Gastroesophageal sphincter (tissue), 4 donors: ENCODE data around the gene ODAD3. TPM values are rescaled to one million over a fixed set of nuclear protein-coding genes. Genes with fewer than 3 reads are reported as not detected.

ENCODE experiments used
- ATAC-seq: fragments of 150-250 bp; one replicate; pipeline ENCODE4 v1.9.1; 2016; ENCODE audit warnings: mild to moderate bottlenecking, moderate library complexity
- H3K27ac ChIP-seq, 4 donors: fragments of 200-600 bp; sonication (generic) in 3 of 4; 1 replicate in 3 of 4; 2 replicates in 1 of 4; pipeline ENCODE4 v1.5.1; 2016 to 2019
- H3K27me3 ChIP-seq: fragments of 200-600 bp; sonication (generic); one replicate; pipeline ENCODE4 v1.5.1; 2019
- H3K36me3 ChIP-seq, 2 donors: fragments of 200-600 bp; sonication (generic); one replicate each; pipeline ENCODE4 v1.5.1; 2019; ENCODE audit warnings: control low read depth in 1 of 2
- H3K4me1 ChIP-seq, 3 donors: fragments of 200-600 bp; sonication (generic); 1 replicate in 2 of 3; 2 replicates in 1 of 3; pipeline ENCODE4 v1.5.1; 2016 to 2019; ENCODE audit warnings: control low read depth in 2 of 3
- H3K4me3 ChIP-seq, 2 donors: fragments of 200-600 bp; sonication (generic); one replicate each; pipeline ENCODE4 v1.5.1; 2019; ENCODE audit warnings: mild to moderate bottlenecking in 1 of 2, moderate library complexity in 1 of 2
- H3K9me3 ChIP-seq, 3 donors: fragments of 200-600 bp; sonication (generic); one replicate each; pipeline ENCODE4 v1.5.1; 2017 to 2019; ENCODE audit warnings: control low read depth in 2 of 3
- EP300 ChIP-seq: sonication (generic); formaldehyde crosslinking; IDR thresholded peaks from one replicate; pipeline ENCODE4 v1.6.1; 2017; ENCODE audit warnings: antibody characterized with exemption, mild to moderate bottlenecking
- POLR2A ChIP-seq, 2 donors: fragments of 450-650 bp; IDR thresholded peaks; one replicate each; pipeline ENCODE4 v1.6.1; 2017; ENCODE audit warnings: antibody characterized with exemption in 2 of 2, mild to moderate bottlenecking in 2 of 2, moderate library complexity in 1 of 2
- POLR2AphosphoS5 ChIP-seq: sonication (generic); formaldehyde crosslinking; IDR thresholded peaks from one replicate; pipeline ENCODE4 v1.6.1; 2017; ENCODE audit warnings: antibody characterized with exemption
- WGBS, 2 donors: methylation state at CpG; one replicate each; pipeline ENCODE4 v1.1.5; 2018; ENCODE audit warnings: low coverage in 1 of 2; 5-methylcytosine and 5-hydroxymethylcytosine counted together
- total RNA-seq, 4 donors: library from RNA; depleted of rRNA; stranded (reverse); fragments of >200 nt; gene quantifications; one replicate each; pipeline ENCODE4 v1.1.0, GENCODE V29; 2016
- TF ChIP-seq, protein P1 (sequence below), 4 experiments: fragments of 200-600 bp in 2 of 4; fragments of 450-650 bp in 2 of 4; sonication (generic) in 1 of 4; IDR thresholded peaks; one replicate each; pipeline ENCODE4 v1.5.1; 2017 to 2019; ENCODE audit warnings: antibody characterized with exemption in 4 of 4, mild to moderate bottlenecking in 2 of 4, moderate library complexity in 2 of 4

The ODAD3 gene
- total RNA-seq, 4 donors from 2014 or later = 0.27 to 1.4 TPM; not detected in 2

- ATAC-seq = peak; percentile 54
- WGBS, 2 donors = no CpG with 5 or more reads among the region's 56 CpGs
- H3K9me3 ChIP-seq = no peaks in the 10 kb centered on the region
- no peaks in the 10 kb centered on the region for H3K36me3 ChIP-seq
- TF ChIP-seq EP300 (no peak), POLR2A (IDR thresholded peaks at IDR 0.05) (no peak), POLR2AphosphoS5 (no peak)
- TF ChIP-seq, protein P1, sequence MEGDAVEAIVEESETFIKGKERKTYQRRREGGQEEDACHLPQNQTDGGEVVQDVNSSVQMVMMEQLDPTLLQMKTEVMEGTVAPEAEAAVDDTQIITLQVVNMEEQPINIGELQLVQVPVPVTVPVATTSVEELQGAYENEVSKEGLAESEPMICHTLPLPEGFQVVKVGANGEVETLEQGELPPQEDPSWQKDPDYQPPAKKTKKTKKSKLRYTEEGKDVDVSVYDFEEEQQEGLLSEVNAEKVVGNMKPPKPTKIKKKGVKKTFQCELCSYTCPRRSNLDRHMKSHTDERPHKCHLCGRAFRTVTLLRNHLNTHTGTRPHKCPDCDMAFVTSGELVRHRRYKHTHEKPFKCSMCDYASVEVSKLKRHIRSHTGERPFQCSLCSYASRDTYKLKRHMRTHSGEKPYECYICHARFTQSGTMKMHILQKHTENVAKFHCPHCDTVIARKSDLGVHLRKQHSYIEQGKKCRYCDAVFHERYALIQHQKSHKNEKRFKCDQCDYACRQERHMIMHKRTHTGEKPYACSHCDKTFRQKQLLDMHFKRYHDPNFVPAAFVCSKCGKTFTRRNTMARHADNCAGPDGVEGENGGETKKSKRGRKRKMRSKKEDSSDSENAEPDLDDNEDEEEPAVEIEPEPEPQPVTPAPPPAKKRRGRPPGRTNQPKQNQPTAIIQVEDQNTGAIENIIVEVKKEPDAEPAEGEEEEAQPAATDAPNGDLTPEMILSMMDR (IDR thresholded peaks at IDR 0.05) = no peak
- peak overlapping the region in 1 of 2 donors; percentile 44 for H3K4me3 ChIP-seq
- H3K4me1 ChIP-seq = peaks cover 0 to 53% (median 31%) of the 10 kb centered on the region in 3 donors
- H3K27ac ChIP-seq = peak overlapping the region in 1 of 4 donors; percentile 23
- peaks cover 73% of the 10 kb centered on the region for H3K27me3 ChIP-seq
Observed at GRCh38 chr19:11422163-11423065, 12.5 kb downstream of the ODAD3 start.

- Histone ChIP-seq H3K9me3 (no peaks in the 10 kb centered on the region), H3K4me1 (peaks cover 0 to 53% (median 31%) of the 10 kb centered on the region in 3 donors), H3K27me3 (peaks cover 82% of the 10 kb centered on the region), H3K27ac (peak overlapping the region in 1 of 4 donors; percentile 25), H3K4me3 (peak overlapping the region in 1 of 2 donors; percentile 44), H3K36me3 (no peaks in the 10 kb centered on the region)
- peak; percentile 32 for ATAC-seq
- WGBS, 2 donors = 36 to 80% methylated on average over 1 to 15 of the region's 36 CpGs
- TF ChIP-seq, protein P1 (IDR thresholded peaks at IDR 0.05) = no peak
- TF ChIP-seq EP300 = no peak
- TF ChIP-seq POLR2AphosphoS5 = no peak
- TF ChIP-seq POLR2A (IDR thresholded peaks at IDR 0.05) = no peak
Observed at GRCh38 chr19:11421371-11422098, 13.4 kb downstream of the ODAD3 start.

- WGBS, 2 donors = 4 to 20% methylated on average over 10 to 22 of the region's 46 CpGs
Observed at GRCh38 chr19:11420429-11421370, 14.2 kb downstream of the ODAD3 start.

More at GRCh38 chr19:11420429-11421370, 14.2 kb downstream of the ODAD3 start:
- H3K9me3 ChIP-seq = no peaks in the 10 kb centered on the region
- H3K36me3 ChIP-seq = no peaks in the 10 kb centered on the region
- H3K4me1 ChIP-seq = peaks cover 0 to 53% (median 31%) of the 10 kb centered on the region in 3 donors
- ATAC-seq = peak; percentile 57
- no peak for TF ChIP-seq EP300
- TF ChIP-seq POLR2AphosphoS5 = no peak
- no peak for TF ChIP-seq POLR2A (IDR thresholded peaks at IDR 0.05)
- TF ChIP-seq, protein P1 (IDR thresholded peaks at IDR 0.05) = no peak
- peak overlapping the region in 2 of 4 donors; percentile 25 to 32 for H3K27ac ChIP-seq
- H3K27me3 ChIP-seq = peaks cover 86% of the 10 kb centered on the region
- peak overlapping the region in 1 of 2 donors; percentile 44 for H3K4me3 ChIP-seq
